ENCODE data around the gene ZBTB44. TPM values are rescaled to one million over a fixed set of nuclear protein-coding genes. Genes with fewer than 3 reads are reported as not detected.

The ZBTB44 gene
- total and polyA plus RNA-seq, 4 experiments from 2014 or later = 3.0 to 76.2 (median 40.7) TPM

Other genes with a start within 250 kb of the ZBTB44 start
- gene APLP2, start 245.0 kb downstream of the ZBTB44 start, total RNA-seq = 10 to 100 TPM; 58.7 to 65.3 TPM
- gene APLP2, start 245.0 kb downstream of the ZBTB44 start, polyA plus RNA-seq = 10 to 100 TPM; 33.0 to 42.0 TPM
- under 1 TPM; 0.72 to 0.79 TPM for gene ST14, start 155.1 kb downstream of the ZBTB44 start, total RNA-seq
- gene ST14, start 155.1 kb downstream of the ZBTB44 start, polyA plus RNA-seq = under 1 TPM in 1 of 2 donors, not detected in 1; 0.47 TPM
- gene ADAMTS8, start 113.7 kb upstream of the ZBTB44 start, total RNA-seq = not detected
- gene ADAMTS8, start 113.7 kb upstream of the ZBTB44 start, polyA plus RNA-seq = not detected
- gene ADAMTS15, start 133.7 kb upstream of the ZBTB44 start, total RNA-seq = not detected
- gene ADAMTS15, start 133.7 kb upstream of the ZBTB44 start, polyA plus RNA-seq = not detected